Kasumi-1 (cell line): ENCODE data around the gene MTCL1.

Experiments
- DNase-seq, 2 experiments: peaks; one replicate each; lab custom pipeline; 2025; lab: John Stamatoyannopoulos, UW

The MTCL1 gene

GRCh38 chr18:8713691-8714090 lies 8.3 kb downstream of the MTCL1 start:
- no peak for DNase-seq

DNA sequence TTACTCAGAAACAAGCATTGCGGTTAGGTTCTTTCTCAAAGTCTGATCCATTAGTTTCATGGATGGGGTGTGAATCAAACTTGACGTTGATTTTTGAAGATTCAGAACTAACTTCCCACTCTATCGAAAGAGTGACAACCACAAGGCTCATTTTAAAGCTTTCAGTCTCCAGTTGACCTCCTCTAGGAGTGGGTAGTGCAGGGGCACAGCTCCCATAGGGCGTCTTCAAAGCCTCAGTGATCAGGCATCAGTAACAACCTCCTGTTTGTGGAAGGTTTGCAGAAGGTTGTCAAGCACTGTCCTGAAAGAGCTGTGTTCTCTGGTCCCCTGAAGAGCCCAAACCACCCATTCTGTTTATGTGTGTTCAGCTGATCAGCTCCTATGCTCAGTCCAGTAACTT lies 10.2 kb downstream of the MTCL1 start:
- DNase-seq = no peak

GRCh38 chr18:8717011-8717770 lies 11.8 kb downstream of the MTCL1 start:
- no peak for DNase-seq

DNA sequence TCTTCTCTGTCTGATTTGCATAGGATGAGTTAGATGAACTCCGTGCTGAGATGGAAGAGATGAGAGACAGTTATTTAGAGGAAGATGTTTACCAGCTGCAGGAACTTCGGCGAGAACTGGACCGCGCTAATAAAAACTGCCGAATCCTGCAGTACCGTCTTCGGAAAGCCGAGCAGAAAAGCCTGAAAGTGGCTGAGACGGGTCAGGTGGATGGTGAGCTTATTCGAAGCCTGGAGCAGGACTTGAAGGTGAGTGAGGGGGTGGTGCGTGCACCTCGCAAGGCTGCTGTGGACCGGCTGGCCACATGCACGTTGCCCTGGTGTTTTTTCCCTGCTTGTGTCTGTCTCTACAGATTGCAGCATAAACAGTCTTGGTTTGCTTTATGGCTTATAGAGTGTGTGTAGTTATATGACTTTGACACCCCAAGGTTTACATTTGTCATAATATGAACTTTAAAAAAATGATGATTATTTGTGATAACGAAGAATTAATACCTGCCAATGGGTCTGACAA lies 13.1 kb downstream of the MTCL1 start:
- no peak for DNase-seq

- no peak for DNase-seq
Observed at GRCh38 chr18:8719192-8719591, 13.8 kb downstream of the MTCL1 start.

- no peak for DNase-seq
Observed at GRCh38 chr18:8720141-8720540, 14.8 kb downstream of the MTCL1 start.

GRCh38 chr18:8721094-8721669 lies 15.8 kb downstream of the MTCL1 start:
- no peak for DNase-seq

- DNase-seq = no peak
Observed at GRCh38 chr18:8721716-8722115, 16.4 kb downstream of the MTCL1 start.

GRCh38 chr18:8722946-8723820 lies 17.8 kb downstream of the MTCL1 start:
- no peak for DNase-seq

DNA sequence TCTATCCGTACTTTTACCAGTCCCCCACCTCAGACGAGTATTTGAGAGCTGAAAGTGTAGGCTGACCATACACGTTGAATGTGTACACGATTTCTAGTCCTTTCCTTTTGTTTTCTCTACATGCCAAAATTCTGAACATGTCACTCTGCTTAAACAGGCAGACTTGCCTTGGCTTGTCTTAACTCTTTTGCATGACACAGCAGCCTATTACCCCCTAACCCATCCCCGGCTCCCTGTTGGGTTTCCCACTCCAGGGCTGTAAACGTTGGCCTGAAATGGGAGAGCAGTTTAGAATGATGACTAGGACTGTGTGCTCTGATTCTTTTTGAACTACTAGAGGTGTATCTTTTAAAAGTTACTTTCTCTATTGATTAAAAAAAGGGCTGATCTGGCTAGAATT lies 19.1 kb downstream of the MTCL1 start:
- no peak for DNase-seq

- no peak for DNase-seq
Observed at GRCh38 chr18:8726281-8726680, 20.9 kb downstream of the MTCL1 start.

- no peak for DNase-seq
Observed at GRCh38 chr18:8726963-8727705, 21.8 kb downstream of the MTCL1 start.

DNA sequence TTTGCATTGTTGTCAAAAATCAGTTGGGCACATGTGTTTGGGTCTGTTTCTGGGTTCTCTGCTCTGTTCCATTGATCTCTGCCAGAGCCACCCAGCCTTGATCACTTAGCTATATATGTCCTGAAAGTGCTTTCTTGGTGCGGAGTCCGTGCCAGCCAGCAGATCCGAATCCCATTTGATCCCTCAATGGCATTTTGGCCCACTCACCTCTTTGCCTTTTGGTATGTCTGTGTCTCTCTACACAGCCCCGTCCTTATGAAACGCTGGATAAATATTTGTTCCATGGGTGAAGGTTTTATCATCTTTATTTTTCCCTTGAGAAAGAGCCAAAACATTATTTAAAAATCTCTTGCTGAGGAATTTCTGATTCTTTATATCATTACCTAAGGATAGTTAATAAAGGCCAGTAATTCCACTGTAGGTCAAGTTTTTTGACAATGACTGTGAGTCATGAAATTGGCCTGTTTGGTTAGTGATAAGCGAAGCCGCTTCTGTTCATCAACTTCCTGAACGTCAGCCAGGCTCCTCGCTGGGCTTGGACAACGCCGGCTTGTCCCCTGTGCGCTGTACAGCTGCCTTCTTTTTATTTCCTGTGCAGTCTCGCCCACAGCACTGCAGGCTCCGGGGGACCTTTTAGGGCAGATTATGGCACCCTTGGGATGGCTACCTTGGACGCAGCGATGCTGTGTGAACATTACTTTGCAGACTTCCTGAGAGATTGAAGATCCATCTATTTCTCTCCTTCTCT lies 24.9 kb downstream of the MTCL1 start:
- peak in 1 of 2 experiments; percentile 16 for DNase-seq

- DNase-seq = no peak
Observed at GRCh38 chr18:8732442-8733360, 27.3 kb downstream of the MTCL1 start.

GRCh38 chr18:8734496-8734895 lies 29.1 kb downstream of the MTCL1 start:
- no peak for DNase-seq

DNA sequence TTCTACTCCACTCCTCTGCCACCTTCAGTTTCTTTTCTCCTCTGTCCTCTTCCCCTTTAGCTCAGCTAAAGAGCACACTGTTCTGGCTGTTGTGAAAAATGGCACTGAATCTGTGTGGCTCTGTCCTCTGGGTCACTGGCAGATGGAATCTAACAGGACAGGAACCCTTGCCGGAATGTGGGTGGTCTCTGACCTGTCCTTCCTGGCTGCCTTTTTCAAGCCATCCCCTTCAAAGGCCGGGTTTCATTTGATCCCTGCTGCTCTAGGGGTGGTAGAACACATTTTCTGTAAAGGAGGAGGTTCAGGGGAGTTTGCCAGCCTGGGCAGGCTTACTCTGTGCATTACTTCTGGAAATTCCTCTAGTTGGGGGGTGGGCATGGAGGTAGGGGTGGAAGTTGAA lies 29.9 kb downstream of the MTCL1 start:
- no peak for DNase-seq

GRCh38 chr18:8741117-8741516 lies 35.8 kb downstream of the MTCL1 start:
- no peak for DNase-seq

DNA sequence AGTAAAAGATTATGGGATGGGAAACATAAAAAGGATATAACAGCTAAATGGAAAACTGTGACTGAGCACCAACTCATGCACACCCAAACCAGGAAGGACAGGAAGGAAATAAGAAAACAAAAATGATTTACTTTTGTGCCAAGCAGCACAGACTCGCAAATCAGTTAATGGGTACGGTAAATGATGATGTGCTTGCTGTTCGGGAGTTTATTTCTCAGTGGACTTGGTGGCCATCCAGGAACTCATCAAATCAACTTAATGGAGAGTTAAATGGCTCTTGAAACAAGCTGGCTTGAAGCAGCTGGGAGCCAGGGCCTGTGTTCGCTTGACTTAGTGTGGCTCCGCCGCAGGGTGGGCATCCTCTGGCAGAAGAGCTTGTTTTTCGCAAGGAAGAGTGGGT lies 36.2 kb downstream of the MTCL1 start:
- DNase-seq = no peak

DNA sequence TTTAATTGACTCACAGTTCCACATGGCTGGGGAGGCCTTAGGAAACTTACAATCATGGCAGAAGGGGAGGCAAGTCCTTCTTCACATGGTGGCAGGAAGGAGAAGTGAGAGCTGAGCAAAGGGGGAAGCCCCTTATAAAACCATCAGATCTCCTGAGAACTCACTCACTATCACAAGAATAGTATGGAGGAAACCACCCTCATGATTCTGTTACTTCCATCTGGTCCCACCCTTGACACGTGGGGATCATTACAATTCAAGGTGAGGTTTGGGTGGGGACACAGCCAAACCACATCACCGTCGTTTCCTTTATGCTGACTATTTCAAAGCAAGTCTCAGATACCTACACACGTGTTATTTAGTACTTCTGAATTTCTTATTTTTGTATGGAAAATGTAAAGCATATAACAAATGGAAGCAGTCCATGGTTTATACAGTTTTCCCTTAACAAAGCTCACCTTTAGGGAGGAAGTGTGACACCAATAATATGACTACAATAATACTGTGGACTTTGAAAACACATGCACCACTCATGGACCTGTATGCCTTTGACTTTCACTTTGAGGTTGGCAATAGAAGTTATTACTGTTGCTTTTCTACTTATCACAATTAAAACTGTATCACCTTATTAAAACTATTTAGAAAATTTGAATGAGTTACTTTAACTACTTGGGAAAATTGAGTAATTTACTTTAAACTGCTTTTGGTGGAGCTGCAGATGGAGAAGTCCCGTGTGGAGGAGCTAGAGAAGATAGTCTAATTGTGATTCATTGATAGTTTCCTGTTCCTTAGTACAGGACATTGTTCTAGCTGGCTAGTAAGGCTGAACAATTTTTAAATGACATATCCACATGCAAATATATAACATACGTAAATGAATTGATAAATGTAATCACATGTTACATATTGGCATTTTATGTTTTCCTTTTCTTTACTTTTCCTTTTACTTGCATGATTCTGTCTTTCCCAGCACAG lies 37.3 kb downstream of the MTCL1 start:
- DNase-seq = no peak
